Tibial nerve (tissue), 3 donors: Measurements from ENCODE around the gene CDKN2A.

ENCODE experiments used
- POLR2A ChIP-seq, 2 donors: fragments of 450-650 bp; IDR thresholded peaks; one replicate each; pipeline ENCODE4 v1.6.1; 2017; ENCODE audit warnings: antibody characterized with exemption in 2 of 2, mild to moderate bottlenecking in 2 of 2, moderate library complexity in 2 of 2
- TF ChIP-seq, protein P1 (sequence below), 5 experiments: fragments of 200-600 bp in 3 of 5; fragments of 450-650 bp in 2 of 5; sonication (generic) in 3 of 5; IDR thresholded peaks; one replicate each; pipeline ENCODE4 v1.5.1; 2016 to 2019; ENCODE audit warnings: antibody characterized with exemption in 5 of 5, mild to moderate bottlenecking in 3 of 5, moderate library complexity in 2 of 5

DNA sequence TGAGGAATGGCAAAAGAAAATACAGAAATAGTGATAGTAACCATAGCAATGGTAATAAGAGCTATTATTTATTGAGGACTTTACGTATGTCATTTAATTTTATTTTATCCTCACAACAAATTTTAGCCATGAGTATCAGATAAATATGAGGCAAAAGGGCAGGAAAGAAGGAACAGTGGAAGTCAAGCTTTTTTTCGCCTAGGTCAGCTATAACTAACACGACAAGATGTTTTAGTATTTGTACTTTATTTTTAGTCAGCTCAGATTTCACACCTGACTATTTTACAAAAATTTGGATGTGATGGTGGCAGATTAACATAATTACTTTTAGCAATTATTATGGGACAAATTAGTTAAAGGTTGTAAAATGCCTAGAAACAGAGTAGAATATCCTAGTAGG, 49.7 kb upstream of the CDKN2A start:
- TF ChIP-seq POLR2A (IDR thresholded peaks at IDR 0.05): no peak
- TF ChIP-seq, protein P1, sequence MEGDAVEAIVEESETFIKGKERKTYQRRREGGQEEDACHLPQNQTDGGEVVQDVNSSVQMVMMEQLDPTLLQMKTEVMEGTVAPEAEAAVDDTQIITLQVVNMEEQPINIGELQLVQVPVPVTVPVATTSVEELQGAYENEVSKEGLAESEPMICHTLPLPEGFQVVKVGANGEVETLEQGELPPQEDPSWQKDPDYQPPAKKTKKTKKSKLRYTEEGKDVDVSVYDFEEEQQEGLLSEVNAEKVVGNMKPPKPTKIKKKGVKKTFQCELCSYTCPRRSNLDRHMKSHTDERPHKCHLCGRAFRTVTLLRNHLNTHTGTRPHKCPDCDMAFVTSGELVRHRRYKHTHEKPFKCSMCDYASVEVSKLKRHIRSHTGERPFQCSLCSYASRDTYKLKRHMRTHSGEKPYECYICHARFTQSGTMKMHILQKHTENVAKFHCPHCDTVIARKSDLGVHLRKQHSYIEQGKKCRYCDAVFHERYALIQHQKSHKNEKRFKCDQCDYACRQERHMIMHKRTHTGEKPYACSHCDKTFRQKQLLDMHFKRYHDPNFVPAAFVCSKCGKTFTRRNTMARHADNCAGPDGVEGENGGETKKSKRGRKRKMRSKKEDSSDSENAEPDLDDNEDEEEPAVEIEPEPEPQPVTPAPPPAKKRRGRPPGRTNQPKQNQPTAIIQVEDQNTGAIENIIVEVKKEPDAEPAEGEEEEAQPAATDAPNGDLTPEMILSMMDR (IDR thresholded peaks at IDR 0.05): no peak
